ENCODE measurements around the gene LASP1NB.

The LASP1NB gene

GRCh38 chr17:38919316-38920078 lies 5.9 kb upstream of the LASP1NB start:
- Mint-ChIP-seq H3K27ac (ENCODE audit: unreplicated experiment) (peak overlapping the region; percentile 54), H3K4me3 (ENCODE audit: unreplicated experiment) (no peak overlapping the region), H3K4me1 (ENCODE audit: unreplicated experiment) (peaks cover 43% of the 10 kb centered on the region), H3K9me3 (ENCODE audit: unreplicated experiment) (no peaks in the 10 kb centered on the region), H3K27me3 (ENCODE audit: unreplicated experiment) (no peaks in the 10 kb centered on the region), H3K36me3 (ENCODE audit: unreplicated experiment) (peaks cover 46% of the 10 kb centered on the region)
- DNase-seq (ENCODE audit: extremely low spot score, unreplicated experiment) = no peak
- TF ChIP-seq CTCF (IDR thresholded peaks at IDR 0.05) = no peak

- H3K27me3 Mint-ChIP-seq (ENCODE audit: unreplicated experiment) = no peaks in the 10 kb centered on the region
- no peak for TF ChIP-seq CTCF (IDR thresholded peaks at IDR 0.05)
- H3K9me3 Mint-ChIP-seq (ENCODE audit: unreplicated experiment) = no peaks in the 10 kb centered on the region
- H3K4me1 Mint-ChIP-seq (ENCODE audit: unreplicated experiment) = peaks cover 47% of the 10 kb centered on the region
- DNase-seq (ENCODE audit: extremely low spot score, unreplicated experiment) = peak; percentile 59
- H3K4me3 Mint-ChIP-seq (ENCODE audit: unreplicated experiment) = no peak overlapping the region
- H3K27ac Mint-ChIP-seq (ENCODE audit: unreplicated experiment) = peak overlapping the region; percentile 85
- H3K36me3 Mint-ChIP-seq (ENCODE audit: unreplicated experiment) = peaks cover 44% of the 10 kb centered on the region
These were observed 4.8 kb upstream of the LASP1NB start for GRCh38 chr17:38920374-38921291.

GRCh38 chr17:38921756-38922411 lies 3.5 kb upstream of the LASP1NB start:
- peak; percentile 78 for DNase-seq (ENCODE audit: extremely low spot score, unreplicated experiment)
- Mint-ChIP-seq H3K36me3 (ENCODE audit: unreplicated experiment) (peaks cover 36% of the 10 kb centered on the region), H3K27me3 (ENCODE audit: unreplicated experiment) (no peaks in the 10 kb centered on the region), H3K4me1 (ENCODE audit: unreplicated experiment) (peaks cover 47% of the 10 kb centered on the region), H3K9me3 (ENCODE audit: unreplicated experiment) (no peaks in the 10 kb centered on the region), H3K4me3 (ENCODE audit: unreplicated experiment) (no peak overlapping the region), H3K27ac (ENCODE audit: unreplicated experiment) (peak overlapping the region; percentile 85)
- no peak for TF ChIP-seq CTCF (IDR thresholded peaks at IDR 0.05)

GRCh38 chr17:38922538-38923297 lies 2.7 kb upstream of the LASP1NB start:
- TF ChIP-seq CTCF (IDR thresholded peaks at IDR 0.05) = no peak
- H3K27ac Mint-ChIP-seq (ENCODE audit: unreplicated experiment) = peak overlapping the region; percentile 85
- no peaks in the 10 kb centered on the region for H3K27me3 Mint-ChIP-seq (ENCODE audit: unreplicated experiment)
- H3K9me3 Mint-ChIP-seq (ENCODE audit: unreplicated experiment) = no peaks in the 10 kb centered on the region
- H3K36me3 Mint-ChIP-seq (ENCODE audit: unreplicated experiment) = peaks cover 29% of the 10 kb centered on the region
- H3K4me1 Mint-ChIP-seq (ENCODE audit: unreplicated experiment) = peaks cover 44% of the 10 kb centered on the region
- peak; percentile 85 for DNase-seq (ENCODE audit: extremely low spot score, unreplicated experiment)
- H3K4me3 Mint-ChIP-seq (ENCODE audit: unreplicated experiment) = no peak overlapping the region

Data from osteocyte (in vitro differentiated cells).